ENCODE data around the gene ENTPD2. TPM values are rescaled to one million over a fixed set of nuclear protein-coding genes. Genes with fewer than 3 reads are reported as not detected.
"Not testable (repeated sequence)": the region's sequence is repeated elsewhere in the genome, so short reads cannot be mapped to it uniquely, and the experiment has no call there.

Gene ENTPD2
- total and polyA plus RNA-seq, 2 donors: 2.8 to 6.4 TPM

DNA sequence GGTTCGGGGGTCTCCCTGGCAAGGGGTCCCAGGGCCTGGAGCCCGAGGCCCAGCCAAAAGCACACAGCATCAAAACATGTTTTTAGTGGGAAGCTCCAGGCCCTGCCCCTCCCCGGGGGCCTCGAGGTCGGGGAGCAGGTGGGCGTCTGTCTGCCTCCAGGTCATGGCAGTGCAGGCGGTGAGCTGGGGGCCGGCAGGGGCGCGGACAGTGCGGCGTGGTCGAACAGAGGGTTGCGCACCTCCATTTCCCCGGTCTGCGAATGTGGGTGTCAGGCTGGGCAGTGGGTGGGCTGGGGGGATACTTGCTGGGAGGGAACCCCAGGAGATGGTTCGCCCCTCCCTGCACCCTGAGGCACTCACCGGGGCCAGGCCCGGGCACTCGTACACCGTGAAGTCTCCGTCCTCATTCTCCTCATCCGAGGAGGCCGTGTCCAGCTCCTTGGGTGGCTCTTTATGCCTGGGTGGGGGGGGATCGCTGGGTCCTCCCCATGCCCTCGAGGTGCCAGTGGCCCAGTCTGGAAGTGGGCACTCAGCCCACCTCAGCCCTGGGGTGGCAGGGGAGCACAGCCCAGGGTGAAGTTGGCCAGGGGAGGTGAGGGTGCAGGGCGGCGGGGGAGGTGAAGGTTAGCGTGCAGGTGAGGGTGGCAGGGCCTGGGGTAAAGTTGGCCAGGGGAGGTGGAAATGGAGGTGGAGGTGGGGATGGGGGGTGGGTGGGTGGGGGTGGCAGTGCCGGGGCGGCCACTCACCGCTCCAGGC is 14.1 kb downstream of the ENTPD2 start:
- H3K36me3 ChIP-seq (ENCODE audit: insufficient read depth): no peaks in the 10 kb centered on the region
- H3K4me1 ChIP-seq (ENCODE audit: insufficient read depth): no peaks in the 10 kb centered on the region
- 93% methylated on average over 32 of the region's 32 CpGs for WGBS
- H3K4me3 ChIP-seq (ENCODE audit: low read depth, low read length): no peak overlapping the region
- H3K27ac ChIP-seq (ENCODE audit: low read depth): no peak overlapping the region
- no peak for DNase-seq (ENCODE audit: extremely low spot score)

DNA sequence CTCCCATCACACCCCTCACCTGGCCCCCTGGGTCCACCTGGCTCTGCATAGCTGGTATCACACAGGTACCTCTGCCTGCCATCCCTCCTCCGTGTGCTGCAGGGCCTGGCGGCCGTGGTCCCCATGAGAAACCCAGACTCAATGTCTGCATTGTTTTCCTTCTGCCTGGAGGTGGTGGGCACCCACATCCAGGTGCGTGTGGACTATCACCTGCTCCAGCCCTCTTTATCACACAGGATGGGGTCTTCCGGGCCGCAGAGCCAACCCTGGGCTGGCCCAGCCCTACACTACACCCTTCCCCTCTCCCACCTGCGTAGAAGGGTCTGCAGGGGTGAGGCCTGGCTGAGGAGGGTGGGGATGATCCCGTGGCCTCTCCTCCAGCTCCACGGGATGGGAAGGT is 14.9 kb downstream of the ENTPD2 start:
- Histone ChIP-seq H3K4me3 (ENCODE audit: low read depth, low read length) (no peak overlapping the region), H3K36me3 (ENCODE audit: insufficient read depth) (no peaks in the 10 kb centered on the region), H3K27ac (ENCODE audit: low read depth) (no peak overlapping the region), H3K4me1 (ENCODE audit: insufficient read depth) (no peaks in the 10 kb centered on the region)
- DNase-seq (ENCODE audit: extremely low spot score): no peak
- 87% methylated on average over 9 of the region's 9 CpGs for WGBS

DNA sequence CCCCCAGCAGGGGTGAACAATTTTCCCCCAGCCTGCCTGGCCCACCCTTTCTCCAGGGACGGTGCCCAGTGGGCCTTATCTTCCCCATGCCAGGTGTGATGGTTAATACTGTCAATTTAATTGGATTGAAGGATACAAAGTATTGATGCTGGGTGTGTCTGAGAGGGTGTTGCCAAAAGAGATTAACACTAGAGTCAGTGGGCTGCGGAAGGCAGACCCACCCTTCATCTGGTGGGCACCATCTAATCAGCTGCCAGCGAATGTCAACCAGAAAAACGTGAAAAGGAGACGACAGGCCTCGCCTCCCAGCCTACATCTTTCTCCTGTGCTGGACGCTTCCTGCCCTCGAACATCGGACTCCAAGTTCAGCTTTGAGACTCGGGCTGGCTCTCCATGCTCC is 16.4 kb downstream of the ENTPD2 start:
- no peak for DNase-seq (ENCODE audit: extremely low spot score)
- Histone ChIP-seq H3K4me3 (ENCODE audit: low read depth, low read length) (no peak overlapping the region), H3K36me3 (ENCODE audit: insufficient read depth) (no peaks in the 10 kb centered on the region), H3K27ac (ENCODE audit: low read depth) (no peak overlapping the region), H3K4me1 (ENCODE audit: insufficient read depth) (no peaks in the 10 kb centered on the region)
- WGBS: 88% methylated on average over 10 of the region's 10 CpGs

- Histone ChIP-seq H3K4me1 (ENCODE audit: insufficient read depth) (no peaks in the 10 kb centered on the region), H3K4me3 (ENCODE audit: low read depth, low read length) (no peak overlapping the region), H3K27ac (ENCODE audit: low read depth) (no peak overlapping the region), H3K36me3 (ENCODE audit: insufficient read depth) (no peaks in the 10 kb centered on the region)
- WGBS: 77% methylated on average over 13 of the region's 13 CpGs
- DNase-seq (ENCODE audit: extremely low spot score): no peak
Measured at GRCh38 chr9:137037035-137037434, 16.8 kb downstream of the ENTPD2 start.

DNA sequence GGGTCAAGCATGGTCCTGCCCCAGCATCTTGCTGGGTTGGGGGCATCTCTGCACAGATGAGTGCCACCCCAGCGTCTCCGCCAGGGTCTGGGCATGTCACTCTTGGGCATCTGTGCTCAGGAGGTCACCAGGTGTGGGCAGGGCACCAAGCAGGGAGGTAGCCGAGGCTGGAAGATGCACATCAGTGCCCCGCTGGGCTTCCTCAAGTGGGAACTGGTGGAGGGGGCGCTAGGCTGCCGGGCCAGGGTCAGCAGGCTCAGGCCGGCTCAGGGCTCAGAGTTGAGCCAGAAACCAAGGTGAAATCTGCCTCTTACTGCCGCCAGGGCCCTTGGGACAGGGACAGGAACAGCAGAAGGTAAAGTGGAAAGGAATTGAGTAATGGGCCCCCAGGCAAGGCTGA is 17.9 kb downstream of the ENTPD2 start:
- Histone ChIP-seq H3K27ac (ENCODE audit: low read depth) (no peak overlapping the region), H3K4me3 (ENCODE audit: low read depth, low read length) (no peak overlapping the region), H3K4me1 (ENCODE audit: insufficient read depth) (no peaks in the 10 kb centered on the region), H3K36me3 (ENCODE audit: insufficient read depth) (no peaks in the 10 kb centered on the region)
- no peak for DNase-seq (ENCODE audit: extremely low spot score)
- WGBS: 75% methylated on average over 8 of the region's 8 CpGs

DNA sequence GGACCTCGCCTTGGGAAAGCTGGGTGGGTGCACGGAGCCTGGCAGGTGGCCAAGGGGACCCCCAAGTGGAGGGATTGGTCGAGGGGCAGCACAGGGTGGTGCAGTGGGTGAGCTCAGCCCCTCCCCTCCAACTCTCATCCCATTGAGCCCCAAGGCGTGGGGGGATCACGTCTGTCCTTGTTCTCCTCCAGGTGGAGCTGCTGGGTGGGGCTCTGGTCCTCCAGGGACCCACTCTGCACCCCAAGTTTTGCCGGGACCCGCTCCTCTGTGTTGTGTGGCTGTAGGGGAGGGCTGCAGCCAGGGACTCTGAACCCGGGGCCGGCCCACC is 18.4 kb downstream of the ENTPD2 start:
- Histone ChIP-seq H3K36me3 (ENCODE audit: insufficient read depth) (no peaks in the 10 kb centered on the region), H3K27ac (ENCODE audit: low read depth) (no peak overlapping the region), H3K4me3 (ENCODE audit: low read depth, low read length) (no peak overlapping the region), H3K4me1 (ENCODE audit: insufficient read depth) (no peaks in the 10 kb centered on the region)
- DNase-seq (ENCODE audit: extremely low spot score): no peak
- 25% methylated on average over 9 of the region's 9 CpGs for WGBS

- H3K4me1 ChIP-seq (ENCODE audit: insufficient read depth): no peaks in the 10 kb centered on the region
- H3K4me3 ChIP-seq (ENCODE audit: low read depth, low read length): no peak overlapping the region
- no peak overlapping the region for H3K27ac ChIP-seq (ENCODE audit: low read depth)
- 19% methylated on average over 24 of the region's 24 CpGs for WGBS
- no peaks in the 10 kb centered on the region for H3K36me3 ChIP-seq (ENCODE audit: insufficient read depth)
- DNase-seq (ENCODE audit: extremely low spot score): peak; percentile 61
Measured at GRCh38 chr9:137034709-137035506, 19.0 kb downstream of the ENTPD2 start.

- WGBS: 50% methylated on average over 15 of the region's 15 CpGs
- Histone ChIP-seq H3K4me3 (ENCODE audit: low read depth, low read length) (no peak overlapping the region), H3K27ac (ENCODE audit: low read depth) (no peak overlapping the region), H3K4me1 (ENCODE audit: insufficient read depth) (no peaks in the 10 kb centered on the region), H3K36me3 (ENCODE audit: insufficient read depth) (no peaks in the 10 kb centered on the region)
- no peak for DNase-seq (ENCODE audit: extremely low spot score)
Measured at GRCh38 chr9:137034039-137034708, 19.7 kb downstream of the ENTPD2 start.

DNA sequence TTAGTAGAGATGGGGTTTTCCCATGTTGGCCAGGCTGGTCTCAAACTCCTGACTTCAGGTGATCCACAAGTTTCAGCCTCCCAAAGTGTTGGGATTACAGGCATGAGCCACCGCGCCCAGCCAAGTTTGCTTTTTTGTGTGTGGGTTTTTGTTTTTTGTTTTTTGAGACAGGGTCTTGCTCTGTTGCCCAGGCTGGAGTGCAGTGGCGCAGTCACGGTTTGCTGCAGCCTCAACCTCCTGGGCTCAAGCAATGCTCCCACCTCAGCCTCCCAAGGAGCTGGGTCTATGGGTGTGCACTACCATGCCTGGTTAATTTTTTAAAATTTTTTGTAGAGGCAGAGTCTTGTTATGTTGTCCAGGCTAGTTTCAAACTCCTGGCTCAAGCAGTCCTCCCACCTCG is 20.4 kb downstream of the ENTPD2 start:
- H3K4me1 ChIP-seq (ENCODE audit: insufficient read depth); H3K27ac ChIP-seq (ENCODE audit: low read depth); H3K4me3 ChIP-seq (ENCODE audit: low read depth, low read length); DNase-seq (ENCODE audit: extremely low spot score); H3K36me3 ChIP-seq (ENCODE audit: insufficient read depth): not testable (repeated sequence)
- 92% methylated on average over 5 of the region's 5 CpGs for WGBS

DNA sequence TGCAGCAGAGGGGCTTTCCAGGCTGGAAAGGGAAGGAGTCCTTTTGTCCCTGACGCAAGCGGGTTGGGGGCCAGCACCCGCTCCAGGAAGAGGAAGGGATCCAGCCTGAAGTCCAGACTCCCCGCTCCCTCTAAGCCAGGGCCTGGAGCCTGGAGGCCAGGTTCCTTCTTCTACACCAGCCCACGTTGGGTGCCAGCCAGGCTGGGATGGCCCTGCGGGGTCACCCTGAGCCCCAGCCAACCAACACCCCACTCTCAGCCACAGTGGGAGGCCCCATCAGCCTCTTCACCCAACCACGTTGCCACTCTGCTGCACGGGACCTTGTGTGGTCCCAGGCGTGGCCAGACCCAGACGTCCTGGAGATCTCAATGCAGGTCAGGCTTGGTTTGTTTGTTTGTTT is 21.0 kb downstream of the ENTPD2 start:
- no peak for DNase-seq (ENCODE audit: extremely low spot score)
- Histone ChIP-seq H3K27ac (ENCODE audit: low read depth) (no peak overlapping the region), H3K36me3 (ENCODE audit: insufficient read depth) (no peaks in the 10 kb centered on the region), H3K4me1 (ENCODE audit: insufficient read depth) (no peaks in the 10 kb centered on the region), H3K4me3 (ENCODE audit: low read depth, low read length) (no peak overlapping the region)
- 80% methylated on average over 10 of the region's 10 CpGs for whole genome bisulfite sequencing

DNA sequence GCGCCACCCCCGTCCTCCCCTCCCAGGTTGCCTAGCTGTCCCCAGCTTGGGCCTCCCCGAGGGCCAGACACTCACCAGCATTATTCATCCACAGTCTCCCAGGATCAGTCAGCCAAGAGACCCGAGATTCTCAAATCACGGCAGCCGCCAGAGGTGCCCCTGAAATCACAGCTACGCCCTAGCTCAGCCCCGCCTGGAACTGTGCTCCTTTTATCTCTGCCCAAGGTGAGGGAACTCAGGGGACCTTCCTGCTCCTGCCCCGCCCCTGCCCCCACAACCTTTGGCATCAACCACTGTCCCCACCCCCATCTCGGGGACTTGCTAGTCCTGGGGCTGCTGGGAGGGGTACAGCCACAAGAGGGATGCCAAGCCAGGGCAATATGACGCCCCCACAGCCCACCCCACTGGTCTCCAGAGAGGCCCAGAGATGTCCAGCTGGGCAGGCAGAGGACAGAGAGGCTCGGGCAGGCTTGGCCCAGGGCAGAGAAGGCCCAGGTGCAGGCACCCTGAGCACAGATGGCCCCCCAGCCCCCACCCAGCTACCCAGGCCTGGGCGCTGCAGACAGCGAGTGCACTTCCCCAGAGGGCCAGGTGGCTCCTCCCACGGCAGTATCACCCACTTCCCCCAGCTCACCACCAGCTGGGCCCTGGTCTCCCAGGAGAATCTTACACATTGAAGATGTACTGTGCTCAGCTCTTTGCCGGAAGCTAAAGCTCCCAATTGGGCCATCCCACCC is 21.8 kb downstream of the ENTPD2 start, which contains the start of gene FUT7:
FUT7 (minus strand) TSS at position 185 of the 737 bp plus-strand sequence; CDS start at position 88, 97 bp downstream.
- no peaks in the 10 kb centered on the region for H3K36me3 ChIP-seq (ENCODE audit: insufficient read depth)
- H3K27ac ChIP-seq (ENCODE audit: low read depth): no peak within 1 kb of the TSS
- 64% methylated on average over 16 of the region's 16 CpGs for WGBS
- DNase-seq (ENCODE audit: extremely low spot score): no peak
- H3K4me3 ChIP-seq (ENCODE audit: low read depth, low read length): no peak within 1 kb of the TSS
- H3K4me1 ChIP-seq (ENCODE audit: insufficient read depth): no peaks in the 10 kb centered on the region

GRCh38 chr9:137030538-137031527 is 23.0 kb downstream of the ENTPD2 start:
- H3K4me1 ChIP-seq (ENCODE audit: insufficient read depth): no peaks in the 10 kb centered on the region
- DNase-seq (ENCODE audit: extremely low spot score): no peak
- no peaks in the 10 kb centered on the region for H3K36me3 ChIP-seq (ENCODE audit: insufficient read depth)
- no peak overlapping the region for H3K4me3 ChIP-seq (ENCODE audit: low read depth, low read length)
- H3K27ac ChIP-seq (ENCODE audit: low read depth): no peak overlapping the region
- WGBS: 85% methylated on average over 65 of the region's 65 CpGs

Data from urinary bladder (tissue), 4 donors.